NCI-H2081 (cell line): ENCODE results near the gene PSD.

Experiments
- DNase-seq, 2 experiments: peaks; one replicate each; lab custom pipeline; 2025; lab: John Stamatoyannopoulos, UW

Gene PSD

DNA sequence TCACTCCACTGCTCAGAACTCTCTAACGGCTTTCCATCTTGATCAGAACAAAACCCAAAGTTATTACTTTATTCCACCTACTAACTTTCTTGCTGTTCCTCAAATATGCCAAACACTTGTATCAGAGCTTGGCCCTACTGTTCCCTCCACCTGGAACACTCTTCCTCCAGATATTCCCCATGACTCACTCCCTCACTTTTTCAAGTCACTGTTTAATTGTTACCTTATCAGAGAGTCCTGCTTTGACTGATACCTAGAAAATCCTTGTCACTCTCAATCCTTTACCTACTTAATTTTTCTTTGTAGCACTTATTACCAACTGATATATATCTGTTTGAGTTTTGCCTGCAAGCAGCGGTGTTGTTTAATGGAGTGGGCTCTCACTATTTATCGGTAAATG is 28.7 kb downstream of the PSD start:
- no peak for DNase-seq

DNA sequence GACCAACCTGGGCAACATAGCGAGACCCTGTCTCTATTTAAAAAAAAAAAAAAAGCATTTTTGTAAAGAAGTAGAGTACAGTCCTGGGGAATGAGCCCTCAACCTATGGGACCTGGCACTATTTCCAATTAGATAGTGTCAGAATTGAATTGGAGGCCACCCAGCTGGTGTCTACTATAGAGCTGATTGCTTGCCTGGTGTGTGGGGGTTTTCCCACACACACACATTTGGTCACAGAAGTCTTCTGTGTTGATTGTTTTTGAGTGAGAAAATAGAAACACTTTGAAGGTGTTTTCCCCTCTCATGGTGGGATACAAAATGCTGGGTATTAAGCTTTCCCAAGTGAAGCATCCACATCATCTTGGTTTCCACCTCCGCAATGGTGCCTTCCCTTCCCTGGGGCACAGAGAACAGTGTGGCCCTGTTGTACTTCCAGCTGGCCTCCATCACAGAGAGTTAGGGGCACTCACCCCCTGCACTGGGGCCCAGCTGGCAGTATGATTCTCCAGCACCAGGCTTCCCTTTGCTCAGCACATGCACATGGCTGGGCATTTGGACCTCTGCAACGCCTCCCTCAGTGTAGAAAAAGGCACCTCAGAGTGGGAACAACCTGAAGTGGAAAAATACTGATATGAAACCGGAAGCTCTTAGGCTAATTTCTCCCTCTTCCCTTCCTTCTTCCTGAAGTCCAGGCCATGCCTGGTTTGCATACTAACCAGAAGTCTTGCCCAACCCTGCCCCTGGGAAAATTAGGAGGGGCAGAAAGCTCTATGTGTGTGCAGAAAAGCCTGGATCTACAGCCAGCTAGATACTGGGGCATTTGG is 33.8 kb downstream of the PSD start:
- no peak for DNase-seq

DNA sequence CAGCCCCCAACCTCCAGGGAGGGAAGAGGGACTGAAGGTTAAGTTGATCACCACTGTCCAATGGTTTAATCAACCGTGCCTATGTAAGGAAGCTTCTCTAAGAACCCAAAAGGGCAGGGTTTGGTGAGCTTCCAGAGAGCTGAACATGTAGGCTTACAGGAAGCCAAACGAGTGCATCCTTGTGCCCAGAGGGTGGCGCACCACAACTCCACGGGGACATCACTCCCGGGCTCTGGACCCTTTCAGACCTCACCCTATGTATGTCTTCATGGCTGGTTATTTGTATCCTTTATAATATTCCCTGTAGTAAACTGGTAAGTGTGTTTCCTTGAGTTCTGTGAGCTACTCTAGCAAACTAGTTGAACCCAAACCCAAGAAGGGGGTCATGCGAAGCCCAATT is 34.5 kb downstream of the PSD start:
- no peak for DNase-seq

DNA sequence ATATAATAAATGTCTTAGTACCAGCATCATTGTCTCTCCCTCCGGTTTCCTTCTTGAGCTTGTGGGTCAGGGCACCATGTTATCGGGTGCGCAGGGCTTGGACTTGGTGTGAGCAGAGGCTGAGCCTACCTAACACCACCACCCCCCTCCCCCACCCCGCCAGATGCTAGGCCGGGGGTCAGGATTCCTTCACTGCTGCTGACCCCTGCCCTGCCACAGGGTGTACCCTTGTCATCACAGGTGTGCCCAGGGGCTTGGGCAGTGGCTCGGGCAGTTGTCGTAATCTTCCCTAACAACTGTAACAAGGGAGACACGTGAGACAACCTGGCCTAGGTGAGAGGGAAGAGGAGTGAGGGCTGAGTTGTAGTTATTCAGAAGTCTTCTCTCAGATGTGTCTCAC is 35.7 kb downstream of the PSD start:
- DNase-seq, result no peak

DNA sequence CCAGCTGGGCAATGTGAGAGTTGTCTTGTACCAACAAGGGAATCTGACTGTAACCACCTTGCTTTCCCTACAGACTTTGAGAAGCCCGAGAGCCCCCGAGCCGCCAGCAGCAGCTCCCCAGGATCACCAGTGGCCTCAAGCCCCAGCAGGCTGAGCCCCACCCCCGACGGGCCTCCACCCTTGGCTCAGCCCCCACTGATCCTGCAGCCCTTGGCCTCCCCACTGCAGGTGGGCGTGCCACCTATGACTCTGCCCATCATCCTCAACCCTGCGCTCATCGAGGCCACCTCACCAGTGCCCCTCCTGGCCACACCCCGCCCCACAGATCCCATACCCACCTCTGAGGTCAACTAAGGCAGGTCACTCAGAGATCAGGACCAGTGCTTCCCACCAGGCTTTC is 36.6 kb downstream of the PSD start:
- no peak for DNase-seq

DNA sequence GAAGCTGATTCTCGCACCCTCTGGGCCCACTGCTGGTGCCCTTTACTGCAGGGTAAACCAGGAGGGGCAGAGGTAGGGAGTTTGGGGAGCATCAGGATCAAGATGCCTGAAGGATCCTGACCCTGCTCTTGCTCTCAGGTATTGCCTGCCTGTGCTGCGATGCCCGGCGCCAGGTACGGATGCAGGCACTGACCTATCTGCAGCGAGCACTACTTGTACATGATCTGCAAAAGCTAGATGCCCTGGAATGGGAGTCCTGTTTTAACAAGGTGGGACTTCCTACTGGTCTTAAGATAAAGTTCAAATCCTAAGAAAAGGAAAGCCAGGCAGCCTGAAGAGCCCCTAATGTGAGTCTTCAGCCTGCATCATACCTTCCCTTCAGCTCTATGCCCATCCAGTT is 39.2 kb downstream of the PSD start:
- no peak for DNase-seq

DNA sequence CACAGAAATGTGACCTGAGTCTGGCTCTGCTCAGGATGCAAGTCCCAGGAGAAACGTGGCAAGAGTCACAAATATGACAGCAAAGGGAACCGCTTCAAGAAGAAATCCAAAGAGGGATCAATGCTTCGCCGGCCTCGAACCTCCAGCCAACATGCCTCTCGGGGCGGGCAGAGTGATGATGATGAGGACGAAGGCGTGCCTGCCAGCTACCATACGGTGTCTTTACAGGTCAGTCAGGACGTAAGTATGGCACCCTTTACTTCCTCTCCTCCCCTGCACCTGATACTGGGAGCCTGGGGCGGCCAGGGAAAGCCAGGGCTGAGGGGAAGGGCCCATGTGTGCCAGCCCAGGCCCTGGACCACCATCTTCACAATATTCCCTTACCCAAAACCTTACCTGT is 41.7 kb downstream of the PSD start:
- no peak for DNase-seq

DNA sequence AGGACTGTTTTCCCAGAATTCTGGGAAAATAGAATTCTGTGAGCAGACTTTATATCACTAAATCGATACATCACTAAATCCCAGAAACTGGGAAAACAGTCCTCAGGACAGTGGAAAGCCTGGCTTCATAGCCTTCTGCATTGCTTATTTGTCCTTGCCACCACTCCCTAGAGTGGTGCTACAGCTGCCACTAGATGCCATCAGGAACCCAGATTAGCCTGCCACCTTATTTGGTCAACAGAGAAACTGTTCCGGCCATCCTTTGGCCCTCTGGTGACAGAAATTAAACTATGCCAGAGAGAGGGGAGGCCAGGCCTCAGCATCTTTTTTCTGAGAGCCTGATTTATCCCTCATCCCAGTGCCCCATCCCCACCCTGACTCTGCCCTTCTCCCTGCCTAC is 42.7 kb downstream of the PSD start:
- DNase-seq, result no peak

DNA sequence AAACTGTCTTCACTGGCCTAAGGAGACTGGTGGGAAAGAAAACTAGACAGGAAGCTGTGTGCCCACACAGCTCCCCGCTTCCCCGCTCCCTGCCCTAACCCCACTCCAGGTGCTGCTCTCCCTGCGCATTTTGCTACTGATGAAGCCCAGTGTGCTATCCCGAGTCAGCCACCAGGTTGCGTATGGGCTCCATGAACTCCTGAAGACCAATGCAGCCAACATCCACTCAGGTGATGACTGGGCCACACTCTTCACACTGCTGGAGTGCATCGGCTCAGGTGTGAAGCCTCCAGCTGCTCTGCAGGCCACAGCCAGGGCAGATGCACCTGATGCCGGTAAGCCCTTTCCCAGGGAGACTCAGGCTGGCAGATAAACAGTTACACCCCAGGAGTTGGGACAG is 43.3 kb downstream of the PSD start:
- no peak for DNase-seq

DNA sequence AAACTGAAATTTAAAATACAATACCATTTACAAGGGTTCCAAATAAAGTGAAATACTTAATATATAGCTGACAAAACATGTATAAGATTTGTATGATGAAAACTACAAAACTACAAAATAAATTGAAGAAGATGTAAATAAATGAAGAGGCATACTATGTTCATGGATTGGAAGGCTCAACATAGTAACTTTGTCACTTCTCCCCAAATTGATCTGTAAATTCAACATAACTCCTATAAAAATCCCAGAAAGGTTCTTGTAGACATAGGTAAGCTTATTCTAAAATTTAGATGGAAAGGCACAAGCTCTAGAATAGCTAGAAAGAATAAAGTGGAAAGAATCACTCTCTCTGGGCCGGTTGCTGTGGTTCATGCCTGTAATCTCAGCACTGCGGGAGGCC is 47.3 kb downstream of the PSD start:
- no peak for DNase-seq

DNA sequence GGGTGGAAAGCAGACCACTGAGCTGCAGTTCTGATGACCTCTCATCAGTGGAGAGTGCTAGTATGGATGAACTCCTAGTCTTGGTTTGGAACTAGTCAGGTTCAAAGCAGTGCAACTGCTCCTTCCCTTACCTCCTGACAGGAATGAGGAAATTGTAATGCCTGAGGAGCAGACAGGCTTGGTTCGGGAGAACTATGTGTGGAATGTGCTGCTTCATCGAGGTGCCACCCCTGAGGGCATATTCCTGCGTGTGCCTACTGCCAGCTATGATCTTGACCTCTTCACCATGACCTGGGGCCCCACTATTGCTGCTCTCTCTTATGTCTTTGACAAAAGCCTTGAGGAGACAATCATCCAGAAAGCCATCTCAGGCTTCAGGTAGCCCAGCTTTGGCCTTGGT is 50.5 kb downstream of the PSD start:
- DNase-seq, result no peak

DNA sequence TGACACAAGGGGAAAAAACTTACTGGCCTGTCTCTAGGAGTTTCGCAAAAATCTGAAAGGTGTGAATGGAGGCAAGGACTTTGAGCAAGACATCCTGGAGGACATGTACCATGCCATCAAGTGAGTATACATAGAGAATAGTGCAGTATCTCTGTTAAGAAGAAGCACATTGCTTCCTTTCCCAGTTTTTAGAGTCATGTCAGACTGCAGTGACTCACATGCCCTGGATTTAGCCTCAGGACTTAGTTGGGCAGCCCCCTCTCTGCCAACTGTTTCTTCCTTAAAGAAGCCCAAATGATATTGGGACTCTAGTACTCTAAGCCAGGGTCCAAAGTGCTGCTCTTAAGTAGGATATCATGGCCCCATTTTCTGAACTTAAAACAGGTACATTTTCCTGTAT is 51.1 kb downstream of the PSD start:
- DNase-seq, result no peak

DNA sequence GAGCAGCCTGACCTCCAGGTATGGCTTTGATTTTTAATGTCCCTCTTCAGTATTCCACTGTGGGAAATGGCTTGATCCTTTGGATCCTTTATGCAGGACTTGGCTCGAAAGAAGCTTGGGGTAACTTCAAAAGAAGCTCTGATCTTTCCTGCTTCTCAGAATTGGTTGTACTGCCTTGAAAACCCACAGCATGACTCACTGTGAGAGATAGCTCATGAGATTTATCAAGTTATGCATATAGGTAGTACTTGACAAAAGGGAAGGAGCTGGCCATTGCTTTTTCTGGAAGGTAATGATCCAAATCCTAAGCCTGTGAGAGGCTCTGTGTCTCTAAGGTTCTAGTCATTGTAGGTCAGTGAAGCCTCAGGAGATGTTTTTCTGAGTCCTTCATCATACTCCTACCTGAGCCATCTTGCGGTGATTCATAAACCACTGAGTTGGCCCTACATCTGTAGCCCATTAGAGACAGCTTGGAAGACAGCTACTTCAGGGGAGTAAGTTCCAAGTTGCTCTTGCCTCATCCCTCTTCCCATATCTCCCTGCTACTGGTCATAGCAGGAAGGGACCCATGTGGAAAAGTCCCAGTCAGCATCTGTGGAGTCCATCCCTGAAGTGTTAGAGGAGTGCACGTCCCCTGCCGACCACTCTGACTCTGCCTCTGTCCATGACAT is 59.7 kb downstream of the PSD start:
- no peak for DNase-seq

DNA sequence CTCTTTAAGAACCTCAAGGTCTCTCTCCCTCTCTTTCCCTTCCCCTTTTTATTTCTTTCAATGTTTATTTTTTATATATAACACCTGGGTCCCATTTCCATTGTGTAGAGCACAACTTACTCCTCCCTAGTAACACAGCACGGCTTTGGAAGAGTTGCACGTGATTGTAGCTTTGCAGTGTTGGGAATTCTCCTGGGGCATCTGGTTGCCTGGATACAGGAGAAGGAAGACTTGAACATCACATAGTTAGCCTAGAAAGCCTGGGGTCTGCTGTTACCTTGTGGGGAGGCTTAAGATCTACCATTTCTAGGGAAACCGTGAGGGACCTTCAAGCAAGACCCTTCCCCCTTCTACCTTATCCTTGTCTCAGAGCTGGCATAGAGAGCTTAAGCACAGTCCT is 64.1 kb downstream of the PSD start:
- DNase-seq, result no peak
